Panc1 (cell line): ENCODE results near the gene LRRC8B.

Experiments used
- CTCF ChIP-seq: fragments of 450-650 bp; IDR thresholded peaks from 2 replicates; pipeline ENCODE4 v1.5.1; 2017; ENCODE audit warnings: mild to moderate bottlenecking
- POLR2AphosphoS5 ChIP-seq: IDR thresholded peaks from 2 replicates; pipeline ENCODE4 v1.6.1; 2012; ENCODE audit warnings: mild to moderate bottlenecking, low read depth, low read length, moderate library complexity

GRCh38 chr1:89584211-89584610 lies 59.6 kb downstream of the LRRC8B start:
- no peak for TF ChIP-seq POLR2AphosphoS5
- TF ChIP-seq CTCF = no peak
